ENCODE results near the gene SLC24A3.

SLC24A3 gene

DNA sequence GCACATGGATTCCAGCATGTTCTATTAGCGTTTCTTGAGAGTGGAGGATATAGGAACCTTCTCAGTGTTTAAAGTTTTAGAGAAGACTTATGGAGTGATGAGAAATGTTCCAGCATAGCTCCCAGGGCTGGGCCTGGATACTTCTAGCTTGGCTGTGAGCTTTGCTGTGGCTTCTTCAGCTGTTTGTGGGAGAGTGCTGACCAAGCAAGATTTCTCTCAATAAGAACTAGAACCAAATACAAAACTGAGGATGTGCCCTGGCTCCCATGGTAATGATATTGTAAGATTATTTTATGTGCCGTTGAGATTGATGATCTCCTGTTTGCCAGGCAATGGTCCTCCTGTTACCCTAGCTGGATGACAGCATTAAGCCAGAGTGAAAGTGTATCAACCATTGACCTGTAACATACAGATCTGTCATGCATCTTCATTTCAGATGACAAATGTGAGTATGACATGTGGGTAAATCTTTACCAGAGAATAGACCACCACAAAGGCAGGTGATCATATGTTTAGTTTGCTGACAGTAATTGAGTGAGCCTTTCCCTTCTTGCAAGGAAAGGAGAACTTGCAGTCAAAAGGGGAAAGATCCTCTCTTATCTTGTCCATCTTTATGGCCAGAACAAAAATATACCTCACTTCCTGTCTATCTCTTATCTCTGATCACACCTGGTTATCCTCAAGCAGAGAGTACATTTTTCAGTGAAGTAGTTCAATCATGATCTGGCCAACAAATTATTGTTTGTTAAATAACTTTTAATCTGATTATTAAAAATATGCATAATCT lies 180.1 kb downstream of the SLC24A3 start:
- DNase-seq: no peak

DNA sequence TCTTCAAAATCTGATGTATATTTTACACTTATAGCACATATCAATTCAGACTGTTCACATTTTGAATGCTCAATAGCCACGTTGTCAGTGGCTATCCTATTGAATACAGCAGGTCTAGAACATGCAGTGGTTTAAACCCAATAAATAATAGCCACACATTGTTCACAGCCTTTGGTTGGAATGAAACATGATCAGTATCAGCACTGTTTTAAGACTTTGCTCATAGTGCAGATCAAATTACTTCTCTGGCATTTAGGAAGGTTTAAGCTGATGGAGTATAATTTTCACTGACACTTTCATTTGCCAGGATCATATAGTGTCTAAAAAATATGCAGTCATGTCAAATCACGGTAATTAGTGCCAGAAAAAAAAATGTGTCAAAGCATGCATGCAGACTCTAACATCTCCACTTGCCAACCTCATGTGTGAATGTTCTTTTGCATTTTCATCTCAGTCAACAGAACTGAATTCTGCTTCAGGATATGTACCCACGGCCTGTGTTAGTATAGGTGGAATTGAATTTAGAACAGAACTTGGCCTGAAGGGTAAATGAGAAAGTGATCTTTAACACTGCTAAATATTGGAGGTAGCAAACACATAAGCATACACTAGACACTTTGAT lies 184.1 kb downstream of the SLC24A3 start:
- peak; percentile 9 for DNase-seq

DNA sequence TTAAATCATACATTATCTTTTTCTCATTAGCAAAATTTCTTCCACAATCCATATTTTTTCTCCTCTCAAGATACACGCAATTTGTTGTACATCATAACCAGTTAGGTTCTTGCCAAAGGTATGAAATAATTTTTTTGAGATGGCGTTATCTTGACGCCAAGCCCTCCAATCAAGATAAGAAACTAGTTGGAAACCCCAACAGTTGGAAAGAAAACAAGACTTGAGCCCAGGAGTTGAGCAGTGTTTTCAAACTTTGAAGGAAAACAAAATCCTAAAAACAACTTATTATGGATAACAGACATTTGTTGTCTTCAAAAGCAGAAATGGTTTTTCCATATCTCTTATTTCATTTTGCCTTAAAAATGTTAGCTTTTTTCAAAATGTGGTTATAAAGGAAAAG lies 184.8 kb downstream of the SLC24A3 start:
- no peak for DNase-seq

DNA sequence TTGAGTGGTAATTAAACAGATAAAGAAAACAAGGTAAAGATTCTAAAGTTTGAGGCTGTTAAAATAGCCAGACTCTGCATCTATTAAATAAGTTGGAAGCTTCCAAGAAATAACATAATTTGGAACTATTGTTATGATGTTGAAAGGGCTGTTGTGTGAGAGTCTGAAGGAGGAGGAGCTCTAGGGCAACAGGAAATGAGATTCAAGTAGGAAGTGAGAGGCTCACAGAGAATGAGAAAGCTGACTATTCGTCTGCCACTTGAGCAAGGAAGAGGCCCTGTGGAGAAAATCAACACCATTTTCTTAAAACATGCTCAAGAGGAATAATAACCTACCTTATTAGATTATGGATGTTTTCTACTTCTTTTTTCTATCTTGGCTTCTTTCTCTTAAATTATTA lies 185.2 kb downstream of the SLC24A3 start:
- peak; percentile 21 for DNase-seq

DNA sequence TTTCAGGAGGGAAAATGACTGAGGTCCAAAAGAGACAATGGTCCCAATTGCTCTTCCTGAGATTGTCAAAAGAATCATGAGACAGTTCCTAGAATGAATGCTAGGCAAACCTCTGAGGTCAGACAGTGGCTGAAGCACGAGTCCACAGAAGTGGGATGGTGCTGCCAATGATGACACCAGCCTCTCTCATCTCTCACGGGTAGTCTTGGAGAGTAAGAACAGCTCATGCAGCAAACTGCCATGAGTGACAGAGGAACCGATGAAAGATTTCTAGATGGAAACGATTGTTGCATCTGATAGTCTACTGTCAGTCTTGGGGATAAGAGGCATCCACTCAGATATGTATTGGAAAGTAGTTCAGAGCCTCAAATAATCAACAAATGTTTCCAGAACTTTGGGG lies 188.7 kb downstream of the SLC24A3 start:
- DNase-seq: no peak

DNA sequence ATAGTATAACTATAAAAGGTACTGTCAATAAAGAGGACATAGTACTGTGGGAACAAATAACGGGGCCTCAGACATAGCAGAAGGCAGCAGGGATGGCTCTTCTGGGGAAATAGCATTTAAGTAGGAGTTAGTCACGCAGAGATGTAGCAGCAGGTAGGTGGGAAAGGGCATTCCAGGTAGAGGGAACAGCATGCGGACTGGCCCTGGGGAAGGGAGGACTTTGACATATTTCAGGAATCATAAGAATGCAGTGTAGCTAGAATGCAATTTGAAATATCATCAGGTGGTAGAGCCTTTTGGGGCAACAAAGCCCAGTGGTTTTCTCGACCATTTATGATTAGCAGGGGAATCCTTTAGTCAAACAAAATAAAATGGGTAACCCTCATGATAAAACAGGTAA lies 191.1 kb downstream of the SLC24A3 start:
- DNase-seq: no peak

DNA sequence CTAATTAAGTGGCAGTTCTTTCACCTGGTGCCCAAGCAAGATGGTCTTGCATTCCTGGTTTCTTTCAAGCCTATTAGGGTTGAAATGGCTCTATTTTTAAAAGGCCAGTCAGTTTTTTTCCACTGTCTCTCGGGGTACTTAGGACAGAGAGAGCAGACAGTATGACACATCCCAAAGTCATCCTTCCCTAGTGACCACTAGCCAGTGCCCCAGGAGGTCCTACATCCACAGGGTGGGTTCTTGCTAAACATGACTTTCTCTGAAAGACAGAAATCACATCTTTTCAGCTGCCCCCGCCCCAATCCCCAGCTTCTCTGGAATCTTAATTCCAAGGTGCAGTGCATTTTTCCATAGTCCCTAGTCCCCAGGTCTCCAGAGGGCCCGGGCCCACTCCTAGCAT lies 192.4 kb downstream of the SLC24A3 start:
- DNase-seq: no peak

DNA sequence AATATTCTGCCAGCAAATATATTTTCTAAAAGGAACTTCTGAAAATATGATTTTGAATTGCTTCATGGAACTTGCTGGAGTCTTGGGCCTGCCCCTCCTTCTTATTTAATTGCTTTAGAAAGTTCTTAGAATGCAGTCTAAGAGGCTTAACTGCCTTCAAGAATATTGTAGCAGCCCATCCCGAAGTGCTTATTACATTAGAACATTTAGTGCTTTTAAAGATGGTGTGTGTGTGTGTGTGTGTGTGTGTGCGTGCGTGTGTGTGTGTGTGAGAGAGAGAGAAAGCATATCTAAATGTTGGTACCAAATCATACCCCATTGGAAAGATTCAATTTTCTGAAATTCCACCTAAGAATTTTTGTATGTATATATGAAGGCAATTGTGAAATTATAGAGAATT lies 193.5 kb downstream of the SLC24A3 start:
- DNase-seq: no peak

DNA sequence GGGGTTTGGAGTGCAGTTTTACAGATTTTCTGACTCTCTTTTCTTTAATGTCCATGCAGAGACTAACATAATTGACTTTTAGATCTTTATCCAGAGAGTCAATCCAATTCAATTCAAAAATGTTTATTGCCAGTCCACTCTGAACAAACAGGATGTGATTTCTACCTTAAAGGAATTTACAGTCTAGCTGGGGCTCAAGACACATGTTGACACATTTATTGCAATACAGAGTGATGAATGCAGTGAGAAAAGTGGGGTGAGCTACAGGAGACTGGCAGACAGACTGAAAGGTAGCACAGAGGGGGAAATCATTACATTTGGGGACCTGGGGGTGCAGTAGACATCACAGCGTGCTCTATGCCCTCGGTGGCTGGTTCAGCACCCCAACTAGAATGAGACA lies 193.9 kb downstream of the SLC24A3 start:
- peak; percentile 18 for DNase-seq

DNA sequence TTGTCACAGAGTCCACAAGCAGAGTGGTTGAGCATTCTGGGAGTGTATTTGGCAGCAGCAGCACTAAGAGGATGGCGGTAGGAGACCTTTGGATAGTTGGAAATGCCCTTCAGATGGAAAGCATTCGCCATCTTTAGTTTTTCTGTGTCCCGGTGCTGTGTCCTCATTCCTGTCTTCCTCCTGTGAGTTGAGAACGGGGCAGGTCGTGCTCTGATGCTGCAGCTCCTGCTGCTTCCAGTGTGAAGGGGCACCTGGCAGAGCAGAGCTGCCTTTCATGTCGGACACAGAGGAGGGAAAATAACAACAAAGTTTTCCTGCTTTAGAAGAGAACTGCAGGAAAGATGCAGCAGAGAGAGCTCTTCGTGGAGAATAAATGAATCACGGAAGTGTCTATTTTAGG lies 194.8 kb downstream of the SLC24A3 start:
- DNase-seq: no peak

DNA sequence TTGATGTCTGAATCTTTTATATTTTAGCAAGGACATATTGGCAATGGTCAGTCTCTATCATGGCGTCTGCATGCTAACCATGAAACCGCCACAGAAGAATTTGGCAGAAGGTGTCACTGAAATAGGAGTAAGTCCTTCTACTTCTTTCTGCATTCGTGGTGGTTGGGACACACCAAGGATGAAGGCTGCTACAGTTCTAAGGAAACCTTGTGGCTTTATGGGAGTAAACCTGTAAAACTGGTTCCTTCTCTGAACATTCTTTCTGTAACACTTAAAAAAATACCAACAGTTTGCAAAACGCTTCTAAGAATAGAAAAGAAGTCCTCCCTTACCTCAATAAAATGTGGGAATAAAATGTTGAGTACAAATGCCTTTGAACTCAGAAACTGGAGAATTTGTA lies 195.3 kb downstream of the SLC24A3 start:
- no peak for DNase-seq

DNA sequence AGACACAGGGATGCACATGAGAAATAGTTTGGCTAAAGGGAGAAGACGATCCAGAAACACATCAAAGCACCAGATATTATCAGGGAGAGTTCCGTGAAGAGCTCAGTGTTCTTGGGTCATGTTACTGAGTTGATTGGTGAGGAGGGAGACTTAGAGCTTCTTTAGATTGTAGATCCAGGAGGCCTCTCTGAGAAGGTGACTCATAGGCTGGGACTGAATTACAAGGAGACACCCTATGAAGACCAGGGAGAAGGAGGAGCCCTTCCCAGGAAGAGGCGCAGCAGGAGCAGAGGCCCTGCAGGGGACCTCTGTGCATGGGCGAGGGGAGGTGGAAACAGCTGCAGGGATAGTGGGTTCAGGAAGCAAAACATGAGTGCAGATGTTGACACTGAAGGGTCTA lies 196.5 kb downstream of the SLC24A3 start:
- DNase-seq: no peak

DNA sequence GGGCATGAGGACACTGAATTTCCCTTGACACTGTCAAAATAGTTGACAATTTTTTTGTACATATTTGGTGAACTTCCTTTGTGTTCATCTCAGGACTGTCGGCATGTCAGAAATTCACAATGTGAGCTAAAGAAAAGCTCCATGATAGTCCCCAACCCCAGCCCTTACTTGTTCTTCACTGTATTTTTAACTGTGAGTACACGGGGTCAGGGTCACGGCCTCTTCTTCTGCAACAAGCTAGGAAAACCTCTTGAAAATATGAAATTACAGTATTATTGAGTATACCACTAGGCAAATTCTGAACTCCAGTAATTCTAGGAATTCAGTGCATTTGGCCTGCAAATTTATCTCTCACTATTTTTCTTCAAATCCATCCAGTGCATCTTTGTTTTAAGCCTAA lies 199.4 kb downstream of the SLC24A3 start:
- DNase-seq: no peak

DNA sequence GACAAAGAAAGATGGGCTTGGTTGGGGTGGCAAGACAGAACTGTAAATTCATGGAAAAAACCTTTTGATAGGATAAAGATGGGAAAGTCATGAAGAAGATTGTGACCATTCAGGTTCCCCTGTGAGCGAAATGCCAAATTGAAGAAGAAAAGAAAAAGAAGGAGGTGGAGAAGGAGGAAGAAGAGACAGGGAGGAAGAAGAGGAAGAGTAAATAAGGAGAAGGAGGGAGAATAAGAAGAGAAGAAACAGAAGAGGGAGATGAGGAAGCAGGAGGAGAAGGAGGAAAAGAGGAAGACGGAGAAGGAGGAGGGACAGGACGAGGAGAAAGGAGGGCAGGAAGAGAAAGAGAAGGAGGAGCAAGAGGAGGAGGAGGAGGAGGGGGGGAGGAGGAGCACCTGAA lies 199.8 kb downstream of the SLC24A3 start:
- DNase-seq: no peak

DNA sequence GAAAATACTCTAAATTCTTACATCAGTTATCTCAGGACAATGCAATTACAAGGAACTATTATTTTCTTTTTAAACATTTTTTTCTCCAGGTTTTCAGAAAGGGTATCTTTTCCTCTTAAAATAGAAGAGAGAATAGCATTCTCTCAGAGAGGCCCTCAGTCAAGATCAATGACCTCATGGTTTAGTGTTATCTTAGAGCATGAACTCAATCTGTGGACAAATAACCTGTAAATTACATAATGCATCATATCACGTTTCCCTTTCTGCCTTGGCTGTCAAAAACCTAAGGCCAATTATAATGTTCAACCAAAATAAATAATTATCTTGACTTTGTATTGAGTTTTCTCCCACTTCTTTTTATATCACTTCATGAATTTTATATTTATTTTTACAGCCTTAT lies 202.2 kb downstream of the SLC24A3 start:
- DNase-seq: no peak

DNA sequence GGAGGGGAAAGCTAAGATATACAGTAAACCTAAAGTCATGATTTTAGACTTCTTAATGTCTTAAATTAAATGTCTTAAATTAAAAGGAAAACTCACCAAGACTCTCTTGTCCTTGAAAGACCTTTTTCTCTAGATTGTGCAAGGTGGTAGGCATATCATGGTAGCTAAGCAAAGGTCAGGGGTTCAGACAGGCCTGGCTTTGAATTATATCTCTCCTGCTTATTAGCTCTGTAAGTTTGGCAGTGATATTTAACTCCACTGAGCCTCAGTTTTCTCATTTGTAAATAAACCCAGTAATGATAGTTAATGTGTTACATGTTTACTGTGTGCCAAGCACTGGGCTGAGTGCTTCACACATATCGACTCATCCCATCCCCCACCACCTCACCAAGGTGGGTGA lies 203.3 kb downstream of the SLC24A3 start:
- DNase-seq: no peak

DNA sequence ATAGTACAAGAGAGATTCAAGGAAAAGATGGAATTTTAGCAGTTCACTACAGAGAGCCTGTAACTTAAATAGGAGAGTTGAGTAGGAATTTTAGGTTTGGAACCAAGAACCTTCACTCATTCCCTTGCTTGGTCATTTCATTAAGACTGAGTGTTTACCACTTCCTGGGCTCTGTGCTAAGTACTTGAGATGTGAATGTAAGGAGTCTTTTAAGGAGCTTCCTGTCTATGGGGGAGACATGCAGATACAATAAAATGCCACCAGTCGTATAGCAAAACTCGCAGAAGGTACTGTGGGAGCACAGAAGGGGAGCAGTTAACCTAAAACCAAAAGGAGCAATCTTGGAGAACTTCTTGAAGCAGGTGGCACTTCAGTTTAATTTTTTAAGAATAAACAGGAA lies 204.2 kb downstream of the SLC24A3 start:
- DNase-seq: no peak

DNA sequence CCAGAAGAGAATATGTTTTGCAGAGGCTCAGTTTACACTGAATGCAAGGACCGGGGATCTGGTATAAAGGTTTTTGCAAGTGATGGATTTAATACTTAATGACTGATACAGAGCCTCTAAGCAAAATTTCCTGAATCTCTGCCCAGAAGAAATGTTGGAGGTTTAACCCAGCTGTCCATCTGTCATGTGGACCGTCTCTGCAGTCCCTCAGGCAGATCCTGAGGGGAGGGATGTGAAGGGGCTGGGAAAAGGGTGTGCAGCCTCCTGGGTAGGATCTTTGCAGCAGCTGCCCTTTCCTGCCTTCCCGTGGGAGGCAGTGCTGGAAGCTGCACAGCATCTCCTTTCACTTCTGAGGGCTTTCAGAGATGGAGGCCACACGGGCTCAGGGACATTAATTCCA lies 207.0 kb downstream of the SLC24A3 start:
- no peak for DNase-seq

DNA sequence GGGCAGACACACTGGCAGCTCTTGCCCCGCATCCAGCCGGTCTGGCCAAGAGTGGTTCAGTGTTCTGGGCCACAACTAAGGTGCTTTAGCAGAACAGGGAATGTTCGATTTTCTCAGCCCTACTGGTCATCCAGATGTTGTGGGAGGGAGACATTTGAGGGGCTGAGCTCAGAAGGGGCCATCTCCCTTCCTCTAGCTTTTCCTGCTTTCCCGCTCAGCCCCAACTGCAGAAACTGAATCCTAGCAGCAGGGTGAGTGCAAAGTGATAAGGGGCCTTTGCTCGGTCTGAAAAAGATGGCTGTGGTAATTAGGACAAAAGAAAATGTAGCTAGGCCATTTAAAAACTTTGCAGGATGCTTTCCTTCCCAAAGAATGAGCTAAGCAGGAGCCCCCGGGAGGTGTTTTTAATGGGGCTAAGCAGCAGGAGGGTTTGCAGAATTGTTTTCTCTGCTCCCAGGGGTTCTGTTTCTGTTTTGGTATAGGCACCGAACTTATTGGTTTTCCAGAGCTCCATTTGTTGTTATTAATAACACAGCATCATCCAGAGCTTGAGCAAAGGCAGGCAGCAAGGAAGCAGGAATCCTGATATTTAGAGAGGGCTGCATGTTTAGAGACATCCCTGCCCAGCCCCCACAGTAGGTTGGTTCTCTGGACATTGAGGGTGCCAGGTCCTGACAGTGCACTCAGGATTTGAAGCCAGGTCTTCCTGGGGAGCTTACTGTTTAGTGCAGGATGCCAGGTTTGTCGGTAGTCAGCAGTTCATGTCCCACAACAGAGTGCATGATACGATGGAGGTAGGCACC lies 210.9 kb downstream of the SLC24A3 start:
- no peak for DNase-seq

DNA sequence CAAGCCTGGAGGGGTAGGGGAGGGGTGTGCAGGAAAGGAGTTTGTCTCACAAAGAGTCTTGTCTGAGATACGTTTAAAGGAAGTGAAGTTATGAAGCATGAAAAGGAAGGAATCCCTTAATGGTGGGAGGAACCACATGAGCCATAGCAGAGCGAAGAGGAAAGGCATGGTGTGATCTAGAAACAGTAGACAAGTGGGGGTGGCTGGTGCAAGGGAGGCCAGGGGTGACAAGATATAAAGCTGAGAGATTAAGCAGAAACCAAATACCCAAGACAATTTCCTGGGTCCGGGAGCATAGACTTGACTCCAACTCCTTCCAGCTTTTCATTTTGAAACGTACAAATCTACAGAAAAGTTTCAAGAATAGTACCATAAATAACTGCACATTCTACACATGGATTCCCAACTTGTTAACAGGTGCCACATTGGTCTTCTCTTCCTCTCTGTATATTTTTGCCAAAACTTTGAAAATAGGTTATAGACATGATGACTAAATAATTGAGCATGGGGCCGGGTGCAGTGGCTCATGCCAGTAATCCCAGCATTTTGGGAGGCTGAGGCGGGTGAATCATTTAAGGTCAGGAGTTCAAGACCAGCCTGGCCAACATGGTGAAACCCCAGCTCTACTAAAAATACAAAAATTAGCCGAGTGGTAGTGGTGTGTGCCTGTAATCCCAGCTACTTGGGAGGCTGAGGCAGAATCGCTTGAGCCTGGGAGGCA lies 211.6 kb downstream of the SLC24A3 start:
- peak; percentile 30 for DNase-seq

DNA sequence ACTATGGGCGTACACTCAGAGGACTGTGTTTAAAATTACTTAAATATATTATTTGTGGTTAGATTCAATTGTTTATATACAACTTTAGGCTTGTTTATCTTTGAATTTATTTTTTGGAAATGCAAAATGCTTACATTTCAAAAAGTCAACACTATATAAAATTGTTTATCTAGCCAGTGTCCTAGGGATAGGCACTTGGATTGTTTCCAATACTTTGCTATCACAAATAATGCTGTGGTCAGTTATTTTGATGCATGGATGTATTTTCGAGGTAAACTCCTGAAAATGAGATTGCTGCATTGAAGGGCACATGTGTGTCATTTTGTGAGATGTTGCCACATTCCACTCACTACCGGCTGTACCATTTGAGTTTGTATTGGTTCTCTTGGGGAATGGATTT lies 213.9 kb downstream of the SLC24A3 start:
- DNase-seq: no peak

DNA sequence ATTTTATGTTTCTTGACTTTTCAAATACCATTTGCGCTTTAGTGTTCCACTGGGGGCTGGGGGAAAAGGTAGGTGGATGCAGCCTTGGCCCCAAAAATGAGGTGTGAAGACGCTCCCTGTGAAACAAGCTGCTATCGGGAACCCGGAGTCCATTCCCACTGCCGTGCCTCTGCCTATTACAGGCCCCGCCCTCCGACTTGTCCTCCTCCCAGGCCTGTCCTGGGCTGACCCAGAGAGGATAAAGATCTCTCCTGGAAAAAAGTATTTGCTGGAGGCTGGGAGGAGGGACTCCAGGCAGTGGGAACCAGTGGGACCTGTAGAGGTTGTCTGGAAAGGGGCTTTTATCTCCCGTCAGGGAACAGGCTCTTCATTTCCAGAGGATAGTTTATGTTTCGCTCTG lies 215.0 kb downstream of the SLC24A3 start:
- no peak for DNase-seq

DNA sequence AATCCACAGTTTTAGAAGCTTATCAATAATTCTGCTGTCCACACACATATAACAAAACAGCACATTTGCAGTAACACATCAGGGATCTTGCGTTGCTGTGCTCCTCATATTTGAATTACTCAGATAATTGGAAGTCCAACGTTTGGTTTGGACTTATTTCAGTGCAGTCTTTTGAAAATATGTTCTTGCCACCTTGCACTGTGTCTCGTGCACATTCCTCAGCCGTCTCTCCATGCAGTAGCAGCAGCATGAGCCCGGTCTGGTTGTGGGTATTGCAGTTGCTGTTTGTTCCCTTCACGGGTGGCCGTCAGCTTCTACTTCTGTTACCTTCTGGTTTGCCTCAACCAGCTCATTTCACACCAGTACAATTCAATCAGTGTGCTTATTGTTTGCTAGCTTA lies 215.5 kb downstream of the SLC24A3 start:
- no peak for DNase-seq

Measured in HCEC 1CT (cell line).